GM15510 (cell line): ENCODE measurements around the gene CD8A.

Experiments used
- POLR2A ChIP-seq: IDR thresholded peaks from 3 replicates; pipeline ENCODE4 v1.6.1; 2011; ENCODE audit warnings: borderline replicate concordance; ENCODE audit not compliant: insufficient read length; ENCODE audit errors: extremely low read depth

CD8A gene

DNA sequence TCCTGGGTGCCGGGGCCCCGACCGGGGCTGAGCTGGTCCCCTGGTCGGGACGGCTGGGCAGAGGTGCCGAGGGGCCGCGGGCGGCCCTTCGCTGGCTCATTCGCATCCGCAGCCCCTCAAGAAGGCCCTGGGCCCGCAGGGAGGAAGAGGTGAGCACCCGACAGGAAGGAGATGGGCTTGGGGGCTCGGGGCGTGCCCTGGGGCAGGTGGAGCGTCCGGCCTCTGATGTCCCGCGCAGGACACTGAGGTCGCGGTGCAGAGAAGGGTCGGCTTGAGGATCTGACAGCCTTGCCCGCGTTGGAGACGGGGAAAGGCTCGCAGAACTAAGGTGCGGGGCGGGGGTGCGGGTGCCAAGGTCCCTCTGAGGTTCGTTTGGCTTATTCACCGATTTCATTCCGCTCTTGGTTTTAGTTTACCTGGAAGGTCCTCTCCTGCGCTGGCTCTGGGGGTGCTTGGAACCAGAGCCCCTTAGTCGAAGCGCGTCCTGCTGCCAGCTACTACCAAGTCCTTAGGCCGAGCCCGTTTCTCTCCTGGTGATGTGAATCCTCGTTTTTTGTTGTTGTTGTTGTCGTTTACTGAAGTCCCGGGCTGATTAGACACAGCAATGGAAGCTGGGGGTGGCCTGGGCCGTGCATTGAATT is 18.9 kb upstream of the CD8A start:
- TF ChIP-seq POLR2A = no peak

DNA sequence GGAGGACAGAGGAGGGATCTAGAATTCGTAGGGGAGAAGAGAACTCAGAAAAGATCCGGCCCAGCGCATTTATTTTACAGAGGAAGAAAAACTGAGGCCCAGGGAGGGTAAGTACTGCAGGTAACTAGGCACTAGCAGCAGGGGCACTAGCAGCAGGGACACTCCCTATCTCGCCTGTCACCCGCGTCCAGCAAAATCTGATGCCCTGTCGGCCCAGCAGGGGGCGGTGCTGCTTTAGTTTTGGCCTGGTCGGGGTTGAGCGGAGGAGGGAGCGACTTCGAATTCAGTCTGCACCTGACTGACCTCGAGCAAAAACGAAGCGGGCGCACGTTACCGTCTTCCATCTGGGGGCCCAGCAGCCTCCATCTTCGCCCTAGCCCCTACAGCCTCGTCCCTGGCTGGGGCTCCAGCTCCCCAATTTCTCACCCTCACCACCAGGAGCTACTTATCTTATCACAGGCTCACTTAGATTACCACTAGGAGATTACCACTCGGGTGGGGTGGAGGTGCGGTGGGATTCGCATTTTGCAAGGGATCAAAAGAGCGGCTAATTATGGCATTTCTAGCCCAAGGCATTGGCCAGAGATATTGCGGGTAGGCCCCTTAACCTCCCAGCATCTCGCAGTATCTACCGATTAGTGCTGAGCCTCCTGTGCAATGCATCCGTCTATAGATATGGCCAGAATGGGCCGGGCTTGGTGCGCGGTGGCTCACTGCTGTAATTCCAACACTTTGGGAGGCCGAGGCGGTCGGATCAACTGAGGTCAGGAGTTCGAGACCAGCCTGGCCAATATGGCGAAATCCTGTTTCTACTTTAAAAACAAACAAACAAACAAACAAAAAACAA is 17.8 kb upstream of the CD8A start:
- no peak for TF ChIP-seq POLR2A

DNA sequence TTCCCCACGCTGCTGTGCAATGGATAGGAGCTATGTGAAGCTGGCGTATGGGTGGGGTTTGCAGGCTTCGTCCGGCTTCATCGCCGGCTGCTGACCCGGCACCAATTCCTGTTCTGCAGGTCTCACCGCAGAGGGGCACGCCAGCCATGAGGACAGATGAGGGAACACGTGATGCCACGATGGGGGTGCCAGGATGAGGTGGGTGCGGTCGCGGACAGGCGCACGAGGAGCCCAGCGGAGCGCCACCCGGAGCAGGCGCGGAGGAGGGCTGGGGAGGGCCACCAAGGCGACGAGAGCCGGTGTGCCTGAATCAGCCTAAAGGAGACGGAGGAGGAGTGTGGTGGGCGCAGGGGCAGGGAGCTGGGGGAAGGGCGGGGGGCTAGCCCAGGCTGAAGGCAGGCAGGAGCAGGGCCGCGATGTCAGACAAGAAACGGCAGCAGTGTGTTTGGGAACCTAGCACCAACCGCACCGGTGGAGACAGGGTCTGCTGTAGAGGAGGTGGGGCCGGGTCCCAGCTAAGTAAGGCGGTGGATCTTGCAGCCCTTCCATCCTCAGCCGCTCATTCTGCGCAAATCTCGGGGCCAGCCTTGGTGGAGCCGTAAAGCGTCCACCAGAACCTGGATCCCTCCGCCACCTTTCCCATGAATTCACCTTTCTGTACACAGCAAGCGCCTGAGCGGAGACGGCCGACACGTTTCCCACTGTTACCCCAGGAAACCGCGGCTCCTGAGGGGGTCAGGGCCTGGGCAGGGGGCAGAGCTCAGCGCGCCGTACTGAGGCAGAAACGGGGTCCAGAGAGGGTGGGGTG is 17.0 kb upstream of the CD8A start:
- no peak for TF ChIP-seq POLR2A

DNA sequence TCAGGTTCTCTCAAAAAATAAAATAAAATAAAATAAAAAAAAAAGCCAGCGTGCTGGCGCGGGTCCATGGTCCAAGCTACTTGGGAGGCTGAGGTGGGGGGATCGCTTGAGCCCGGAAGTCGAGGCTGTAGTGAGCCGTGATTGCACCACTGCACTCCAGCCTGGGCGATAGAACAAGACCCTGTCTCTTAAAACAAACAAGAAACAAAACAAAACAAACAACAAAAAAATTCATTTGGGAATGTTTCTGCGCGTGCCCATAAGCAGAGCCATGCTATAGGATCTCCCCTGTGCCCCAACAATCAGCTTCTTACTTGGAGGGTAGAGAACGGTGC is 16.4 kb upstream of the CD8A start:
- TF ChIP-seq POLR2A = no peak

DNA sequence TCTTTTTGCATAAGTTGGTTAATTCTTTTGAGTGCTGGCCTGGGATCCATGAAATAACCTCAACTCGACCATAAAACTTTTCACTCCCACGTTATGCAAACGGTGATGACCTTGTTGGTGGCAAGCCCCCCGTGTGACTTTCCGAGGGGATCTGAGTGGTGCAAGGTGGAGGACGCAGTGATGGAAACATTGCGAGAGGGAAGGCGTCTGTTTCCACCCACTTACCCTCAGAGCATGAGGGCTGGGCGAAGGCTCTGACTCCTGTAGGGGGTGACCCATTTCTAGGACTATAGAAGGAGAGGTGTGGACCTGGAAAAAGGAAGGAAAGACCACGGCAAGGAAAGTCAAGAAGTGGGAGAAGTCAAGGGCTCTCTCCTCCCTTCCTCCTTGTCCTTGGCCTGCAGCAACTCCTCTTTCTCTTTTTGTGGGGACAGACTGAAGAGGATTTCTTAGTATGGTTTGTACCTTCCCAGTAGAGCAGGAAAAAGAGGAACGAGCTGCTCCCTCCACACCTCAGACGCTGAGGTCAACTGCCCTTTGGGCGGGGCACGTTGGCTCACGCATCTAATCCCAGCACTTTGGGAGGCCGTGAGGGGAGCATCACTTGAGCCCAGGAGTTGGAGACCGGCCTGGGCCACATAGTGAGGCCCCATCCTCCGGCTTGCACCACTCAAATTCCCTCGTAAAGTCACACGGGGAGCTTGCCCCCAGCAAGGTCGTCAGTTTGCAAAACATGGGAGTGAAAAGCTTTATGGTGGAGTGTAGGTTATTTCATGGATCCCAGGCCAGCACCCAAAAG is 15.5 kb upstream of the CD8A start:
- no peak for TF ChIP-seq POLR2A

DNA sequence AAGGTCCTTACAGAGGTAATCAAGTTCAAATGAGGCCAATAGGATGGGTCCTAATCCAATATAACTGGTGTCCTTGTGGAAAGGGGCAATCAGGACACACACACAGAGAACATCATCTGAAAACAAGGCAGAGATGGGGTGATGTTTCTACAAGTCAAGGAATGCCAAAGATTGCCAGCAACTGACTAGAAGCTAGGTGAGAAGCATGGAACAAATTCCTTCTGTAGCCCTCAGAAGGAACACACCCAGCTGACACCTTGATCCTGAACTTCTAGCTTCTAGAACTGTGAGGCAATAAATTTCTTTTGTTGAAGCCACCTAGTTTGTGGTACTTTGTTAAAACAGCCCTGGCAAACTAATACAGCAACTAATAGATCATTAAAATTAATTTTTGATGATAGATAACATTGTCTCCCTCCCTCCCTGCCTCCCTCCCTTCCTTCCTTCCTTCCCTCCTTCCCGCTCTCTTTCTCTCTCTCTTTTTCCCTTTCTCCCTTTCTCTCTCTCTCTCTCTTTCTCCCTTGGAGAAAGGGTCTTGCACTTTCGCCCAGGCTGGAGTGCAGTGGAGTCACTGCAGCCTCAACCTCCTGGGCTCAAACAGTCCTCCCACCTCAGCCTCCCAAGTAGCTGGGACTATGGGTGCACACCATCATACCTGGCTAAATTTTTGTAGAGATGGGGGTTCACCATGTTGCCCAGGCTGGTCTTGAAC is 10.3 kb upstream of the CD8A start:
- TF ChIP-seq POLR2A = no peak

DNA sequence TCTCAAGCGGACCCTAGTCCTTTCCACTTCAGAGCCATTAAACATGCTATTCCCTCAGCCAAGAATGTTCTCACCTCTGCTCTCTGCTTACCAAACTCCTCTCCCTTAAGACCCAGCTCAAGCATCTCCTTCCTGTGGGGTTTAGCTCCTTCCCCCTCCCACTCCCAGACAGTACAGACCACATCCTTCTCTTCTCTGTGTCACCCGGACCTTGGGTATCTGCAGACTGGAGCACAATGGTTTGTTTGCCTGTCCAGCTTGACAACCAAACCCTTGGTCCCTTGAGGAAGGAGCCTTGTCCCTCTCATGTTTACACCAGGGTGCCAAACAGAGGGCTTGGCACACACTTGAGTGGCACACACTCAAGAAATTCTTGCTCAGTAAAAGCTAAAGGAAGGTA is 4.1 kb upstream of the CD8A start:
- TF ChIP-seq POLR2A = no peak

DNA sequence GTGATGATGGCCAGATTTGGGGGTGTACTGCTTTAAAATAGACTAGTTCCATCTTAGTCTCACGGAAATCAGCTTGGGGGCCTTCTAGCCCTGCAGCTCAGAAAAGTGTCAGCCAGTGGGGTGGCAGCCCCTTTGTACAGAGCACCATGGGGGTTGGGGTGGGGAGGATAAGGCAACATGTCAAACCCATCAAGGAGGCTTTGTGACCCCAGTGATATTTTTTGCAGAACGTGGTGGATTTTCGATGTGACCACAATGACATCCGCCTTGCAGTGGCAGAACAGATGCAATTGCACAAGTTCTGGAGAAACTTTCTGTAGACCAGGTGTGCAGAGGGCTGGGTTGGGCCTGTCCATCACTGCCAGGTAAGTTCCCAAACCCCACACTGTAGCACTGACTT is 3.0 kb upstream of the CD8A start:
- no peak for TF ChIP-seq POLR2A

DNA sequence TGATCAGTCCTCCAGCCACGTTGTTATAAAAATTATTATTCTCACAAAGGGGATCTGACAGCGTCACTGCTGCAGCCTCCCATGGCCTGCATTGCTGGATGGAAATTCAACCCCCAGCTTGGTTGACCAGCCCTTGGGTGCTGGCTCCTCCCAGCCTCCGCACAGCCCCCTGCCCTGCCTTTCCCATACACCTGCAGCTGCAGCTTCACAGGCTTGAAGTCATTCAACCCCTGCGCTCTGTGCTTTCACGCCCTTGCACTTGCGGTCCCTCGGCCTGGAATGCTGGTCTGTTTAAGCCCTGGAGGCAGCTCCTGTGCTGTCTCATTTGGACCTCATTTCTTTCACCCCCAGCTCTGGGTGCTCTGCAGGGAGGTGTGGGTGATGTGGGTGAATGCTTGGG is 860 bp upstream of the CD8A start:
- TF ChIP-seq POLR2A = no peak

DNA sequence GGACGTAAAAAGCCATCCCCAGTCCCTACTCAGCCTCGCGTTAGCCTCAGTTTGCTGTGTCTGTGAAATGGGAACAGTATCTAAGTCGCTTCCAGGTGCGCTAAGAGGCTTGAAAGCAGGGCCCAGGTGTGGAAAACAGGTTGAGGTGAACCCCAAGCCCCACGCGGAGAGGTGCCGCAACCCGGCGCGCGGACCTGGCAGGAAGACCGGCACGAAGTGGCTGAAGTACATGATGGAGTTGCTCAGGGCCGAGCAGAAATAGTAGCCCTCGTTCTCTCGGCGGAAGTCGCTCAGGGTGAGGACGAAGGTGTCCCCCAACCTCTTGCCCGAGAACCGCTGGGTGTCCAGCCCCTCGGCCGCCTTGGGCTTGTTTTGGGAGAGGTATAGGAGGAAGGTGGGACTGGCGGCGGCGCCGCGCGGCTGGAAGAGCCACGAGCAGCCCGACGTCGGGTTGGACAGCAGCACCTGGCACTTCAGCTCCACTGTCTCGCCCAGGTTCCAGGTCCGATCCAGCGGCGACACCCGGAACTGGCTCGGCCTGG is 508 bp downstream of the CD8A start:
- no peak for TF ChIP-seq POLR2A

DNA sequence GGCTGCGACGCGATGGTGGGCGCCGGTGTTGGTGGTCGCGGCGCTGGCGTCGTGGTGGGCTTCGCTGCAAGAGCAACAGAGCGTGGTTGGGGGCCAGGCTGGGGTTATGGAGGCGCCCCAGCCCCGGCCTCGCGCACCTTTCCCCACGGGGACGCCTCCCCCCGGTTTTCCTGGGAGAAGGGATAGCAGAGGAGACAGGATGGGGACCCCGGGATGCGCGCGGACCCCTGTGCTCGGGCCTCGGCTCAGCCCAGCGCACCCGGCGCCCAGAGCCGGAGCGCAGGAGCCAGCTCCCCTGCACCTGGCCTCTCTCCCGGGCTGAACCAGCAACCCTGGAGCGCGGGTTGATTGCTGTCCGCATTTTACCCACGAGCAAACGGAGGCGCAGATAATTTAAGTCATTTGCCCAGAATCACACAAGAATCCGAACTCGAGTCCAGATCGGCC is 1.0 kb downstream of the CD8A start:
- no peak for TF ChIP-seq POLR2A

DNA sequence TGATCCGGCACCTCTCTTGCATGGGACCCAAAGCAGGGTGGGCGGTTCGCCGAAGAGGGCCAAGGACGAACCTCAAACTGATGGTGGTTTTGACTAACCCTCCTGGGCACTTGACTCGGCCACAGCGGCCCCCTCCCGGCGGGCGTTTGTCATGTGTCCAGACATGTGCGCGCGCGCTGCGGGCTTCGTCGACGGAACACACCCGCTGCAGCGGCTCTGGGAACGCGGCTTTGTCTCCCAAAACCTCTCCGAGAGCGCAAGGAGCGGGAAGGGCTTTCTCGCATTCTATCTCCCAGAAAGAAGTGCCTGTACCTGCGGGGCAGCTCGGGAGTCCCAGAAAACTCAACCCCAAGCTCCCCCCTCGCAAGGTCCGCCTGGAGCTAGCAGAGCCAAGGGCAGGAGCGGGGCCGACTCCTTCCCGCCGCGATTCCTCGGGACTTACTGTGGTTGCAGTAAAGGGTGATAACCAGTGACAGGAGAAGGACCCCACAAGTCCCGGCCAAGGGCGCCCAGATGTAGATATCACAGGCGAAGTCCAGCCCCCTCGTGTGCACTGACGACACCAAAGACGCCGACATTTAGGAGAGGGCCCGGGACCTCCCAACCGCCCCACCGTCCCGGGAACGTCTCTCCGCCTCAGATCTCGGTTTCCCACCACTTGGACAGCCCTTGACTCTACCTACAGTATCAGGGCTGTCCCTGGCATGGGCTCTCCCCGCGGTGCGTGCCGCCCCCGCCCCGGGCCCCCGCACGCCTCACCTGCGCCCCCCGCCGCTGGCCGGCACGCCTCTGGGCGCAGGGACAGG is 1.6 kb downstream of the CD8A start:
- TF ChIP-seq POLR2A = no peak

DNA sequence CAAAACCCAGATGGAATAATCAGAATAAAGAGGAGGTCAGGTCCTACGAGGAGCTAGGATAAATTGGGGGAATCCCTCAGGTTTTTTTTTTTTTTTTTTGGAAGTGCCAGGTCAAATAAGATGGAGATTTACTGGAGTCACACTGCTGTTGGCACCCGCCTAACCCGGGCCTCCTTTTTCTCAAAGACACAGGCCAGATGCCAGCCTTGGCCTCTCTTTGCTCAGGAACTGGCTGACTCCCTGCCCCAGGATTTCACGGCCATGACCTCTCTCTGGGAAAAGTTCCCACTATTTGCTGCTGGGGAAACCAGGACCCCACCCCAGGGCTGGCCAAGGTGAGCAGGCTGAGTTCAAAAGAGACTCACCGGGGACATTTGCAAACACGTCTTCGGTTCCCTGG is 2.5 kb downstream of the CD8A start:
- no peak for TF ChIP-seq POLR2A
